PC-9 (cell line): ENCODE results near the gene EDAR.

Experiments used
- CTCF ChIP-seq: fragments of 200-600 bp; sonication (generic); conservative IDR thresholded peaks from 2 replicates; pipeline ENCODE4 v1.6.1; 2017; ENCODE audit warnings: mixed run types, antibody characterized with exemption, mild to moderate bottlenecking, moderate library complexity
- EZH2 ChIP-seq: fragments of 200-600 bp; sonication (generic); IDR thresholded peaks from 2 replicates; pipeline ENCODE4 v1.8.0; 2017; ENCODE audit warnings: antibody characterized with exemption, low read depth

GRCh38 chr2:108870069-108870644, 118.9 kb downstream of the EDAR start:
- TF ChIP-seq CTCF (no peak), EZH2 (no peak)
